Choroid plexus epithelial cell (primary cell): ENCODE measurements around the gene DLEC1.

Source experiments
- DNase-seq: peaks from one replicate; pipeline ENCODE4 v3.0.0-alpha.2; 2010; ENCODE audit warnings: low read depth
- H3K4me3 ChIP-seq: 2 replicates; pipeline ENCODE4 v1.5.1; 2011; ENCODE audit warnings: low read depth, mild to moderate bottlenecking, control low read depth, low read length, moderate library complexity
- TF ChIP-seq, protein P1 (sequence below): conservative IDR thresholded peaks from 2 replicates; pipeline ENCODE4 v1.5.1; 2011; ENCODE audit warnings: low read depth, mild to moderate bottlenecking, control low read depth, inconsistent platforms, low read length, moderate library complexity

The DLEC1 gene

DNA sequence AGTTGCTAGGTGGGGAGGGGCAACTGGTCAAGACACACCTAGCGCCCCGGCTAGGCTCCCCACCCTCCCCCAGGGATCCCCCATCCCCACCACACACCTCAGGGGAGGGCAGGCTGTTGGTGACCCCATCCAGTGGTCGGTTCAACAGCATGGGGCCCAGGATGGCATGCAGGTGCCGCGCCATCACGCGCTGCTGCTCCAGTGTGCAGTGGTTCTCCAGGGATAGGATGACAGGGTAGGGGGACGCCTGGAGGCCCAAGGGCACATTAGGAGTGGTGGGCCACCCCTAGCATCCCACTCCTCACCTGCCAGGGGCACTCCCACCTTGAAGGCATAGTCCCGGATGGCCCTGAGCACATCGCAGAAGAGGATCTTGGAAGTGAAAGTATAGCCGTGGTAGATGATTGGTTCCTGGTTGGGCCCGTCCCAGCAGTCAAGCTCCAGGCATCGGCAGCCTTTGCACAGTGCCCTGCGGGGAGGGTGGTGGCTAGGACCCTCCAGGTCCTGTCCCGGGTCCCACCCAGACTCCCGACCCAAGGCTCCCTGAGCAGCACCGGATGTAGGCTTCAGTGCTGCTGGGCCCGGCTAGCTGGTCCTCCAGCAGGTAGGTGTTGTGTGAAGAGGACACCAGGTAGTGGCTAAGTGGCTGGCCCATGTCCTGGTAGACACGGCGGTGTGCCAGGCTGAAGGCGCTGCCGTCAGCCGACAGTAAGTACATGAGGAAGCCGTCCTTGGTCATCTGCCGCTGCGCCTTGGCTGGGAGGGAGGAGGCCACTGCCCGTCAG, 29.0 kb upstream of the DLEC1 start:
- TF ChIP-seq, protein P1, sequence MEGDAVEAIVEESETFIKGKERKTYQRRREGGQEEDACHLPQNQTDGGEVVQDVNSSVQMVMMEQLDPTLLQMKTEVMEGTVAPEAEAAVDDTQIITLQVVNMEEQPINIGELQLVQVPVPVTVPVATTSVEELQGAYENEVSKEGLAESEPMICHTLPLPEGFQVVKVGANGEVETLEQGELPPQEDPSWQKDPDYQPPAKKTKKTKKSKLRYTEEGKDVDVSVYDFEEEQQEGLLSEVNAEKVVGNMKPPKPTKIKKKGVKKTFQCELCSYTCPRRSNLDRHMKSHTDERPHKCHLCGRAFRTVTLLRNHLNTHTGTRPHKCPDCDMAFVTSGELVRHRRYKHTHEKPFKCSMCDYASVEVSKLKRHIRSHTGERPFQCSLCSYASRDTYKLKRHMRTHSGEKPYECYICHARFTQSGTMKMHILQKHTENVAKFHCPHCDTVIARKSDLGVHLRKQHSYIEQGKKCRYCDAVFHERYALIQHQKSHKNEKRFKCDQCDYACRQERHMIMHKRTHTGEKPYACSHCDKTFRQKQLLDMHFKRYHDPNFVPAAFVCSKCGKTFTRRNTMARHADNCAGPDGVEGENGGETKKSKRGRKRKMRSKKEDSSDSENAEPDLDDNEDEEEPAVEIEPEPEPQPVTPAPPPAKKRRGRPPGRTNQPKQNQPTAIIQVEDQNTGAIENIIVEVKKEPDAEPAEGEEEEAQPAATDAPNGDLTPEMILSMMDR, result no peak
- no peak for DNase-seq
- H3K4me3 ChIP-seq, result no peak overlapping the region

DNA sequence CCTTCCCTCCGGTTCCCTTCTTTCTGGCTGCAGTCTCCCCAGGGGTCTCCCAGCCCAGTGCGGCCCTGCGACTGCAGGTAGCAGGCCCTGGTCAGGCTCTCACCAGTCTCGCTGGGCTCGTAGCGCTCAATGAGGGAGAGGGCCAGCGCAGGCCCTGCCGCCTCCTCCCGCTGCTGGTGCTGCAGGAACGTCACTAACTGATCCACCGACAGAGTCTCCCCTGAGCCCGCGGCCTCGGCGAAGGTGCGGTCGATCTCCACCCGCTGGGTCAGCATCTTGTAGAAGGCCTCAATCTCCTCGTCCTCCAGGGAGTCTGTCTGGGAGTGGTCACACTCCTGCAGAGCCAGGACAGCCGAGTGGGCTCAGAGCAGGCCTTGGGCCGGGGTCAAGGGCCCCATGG, 27.9 kb upstream of the DLEC1 start:
- no peak overlapping the region for H3K4me3 ChIP-seq
- TF ChIP-seq, protein P1, result no peak
- no peak for DNase-seq

DNA sequence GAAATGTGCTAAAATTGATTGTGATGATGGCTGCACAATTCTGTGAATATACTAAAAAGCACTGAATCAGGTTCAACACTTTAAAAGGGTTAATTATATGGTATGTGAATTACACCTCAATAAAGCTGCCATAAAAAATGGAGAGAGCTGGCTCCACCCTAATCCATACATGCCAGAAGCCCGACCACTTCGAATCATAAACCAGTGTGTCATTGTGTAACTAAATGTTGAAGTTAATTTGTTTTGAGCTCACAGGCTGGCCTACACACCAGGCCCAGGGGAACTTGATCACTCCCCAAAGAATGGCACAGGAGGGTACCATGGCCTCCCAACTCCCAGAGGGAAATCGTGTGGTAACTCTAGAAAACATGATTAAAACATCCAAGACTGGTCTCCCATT, 23.5 kb upstream of the DLEC1 start:
- no peak overlapping the region for H3K4me3 ChIP-seq
- TF ChIP-seq, protein P1, result no peak
- DNase-seq, result no peak

GRCh38 chr3:38015984-38016383, 23.0 kb upstream of the DLEC1 start:
- no peak for DNase-seq
- TF ChIP-seq, protein P1, result no peak
- no peak overlapping the region for H3K4me3 ChIP-seq

GRCh38 chr3:38016410-38016809, 22.6 kb upstream of the DLEC1 start:
- no peak for DNase-seq
- H3K4me3 ChIP-seq, result no peak overlapping the region
- TF ChIP-seq, protein P1, result no peak

- TF ChIP-seq, protein P1, result no peak
- DNase-seq, result no peak
- no peak overlapping the region for H3K4me3 ChIP-seq
Observed at GRCh38 chr3:38016847-38017444, 22.1 kb upstream of the DLEC1 start.
